Non-pigmented ciliary epithelial cell (primary cell): ENCODE results near the gene RAB3GAP2.
A peak's percentile ranks its signal among the peaks of the same experiment; 100 is the strongest.
"Not testable (repeated sequence)": the region's sequence is repeated elsewhere in the genome, so short reads cannot be mapped to it uniquely, and the experiment has no call there.

ENCODE experiments used
- DNase-seq: peaks from one replicate; pipeline ENCODE4 v3.0.0-alpha.2; 2010; ENCODE audit warnings: low read depth

RAB3GAP2 gene

GRCh38 chr1:220272047-220272840 lies at the start of gene RAB3GAP2:
Gene RAB3GAP2, minus strand, starts transcription at chr1:220272453. Its CDS starts 116 bp downstream, at chr1:220272337.
- peak; percentile 68 for DNase-seq

GRCh38 chr1:220321758-220322157 lies 49.5 kb upstream of the RAB3GAP2 start:
- no peak for DNase-seq

- no peak for DNase-seq
Observed at GRCh38 chr1:220320709-220321108, 48.5 kb upstream of the RAB3GAP2 start.

GRCh38 chr1:220318673-220319072 lies 46.4 kb upstream of the RAB3GAP2 start:
- no peak for DNase-seq

GRCh38 chr1:220317161-220317560 lies 44.9 kb upstream of the RAB3GAP2 start:
- no peak for DNase-seq

- no peak for DNase-seq
Observed at GRCh38 chr1:220316305-220316704, 44.1 kb upstream of the RAB3GAP2 start.

GRCh38 chr1:220315070-220315839 lies 43.0 kb upstream of the RAB3GAP2 start:
- DNase-seq = no peak

GRCh38 chr1:220313576-220313975 lies 41.3 kb upstream of the RAB3GAP2 start:
- no peak for DNase-seq

- DNase-seq = not testable (repeated sequence)
Observed at GRCh38 chr1:220310147-220310546, 37.9 kb upstream of the RAB3GAP2 start.

- no peak for DNase-seq
Observed at GRCh38 chr1:220307607-220308006, 35.4 kb upstream of the RAB3GAP2 start.

- DNase-seq = no peak
Observed at GRCh38 chr1:220306339-220306738, 34.1 kb upstream of the RAB3GAP2 start.

- no peak for DNase-seq
Observed at GRCh38 chr1:220303871-220304270, 31.6 kb upstream of the RAB3GAP2 start.

GRCh38 chr1:220301630-220302029 lies 29.4 kb upstream of the RAB3GAP2 start:
- DNase-seq = no peak

- no peak for DNase-seq
Observed at GRCh38 chr1:220300442-220301121, 28.3 kb upstream of the RAB3GAP2 start.

- no peak for DNase-seq
Observed at GRCh38 chr1:220299337-220299736, 27.1 kb upstream of the RAB3GAP2 start.

GRCh38 chr1:220298470-220299205 lies 26.4 kb upstream of the RAB3GAP2 start:
- no peak for DNase-seq

- no peak for DNase-seq
Observed at GRCh38 chr1:220296981-220297380, 24.7 kb upstream of the RAB3GAP2 start.

- no peak for DNase-seq
Observed at GRCh38 chr1:220294846-220295301, 22.6 kb upstream of the RAB3GAP2 start.

- no peak for DNase-seq
Observed at GRCh38 chr1:220291580-220291979, 19.3 kb upstream of the RAB3GAP2 start.

GRCh38 chr1:220290140-220290761 lies 18.0 kb upstream of the RAB3GAP2 start:
- DNase-seq = no peak

GRCh38 chr1:220287129-220287528 lies 14.9 kb upstream of the RAB3GAP2 start:
- DNase-seq = no peak
